ENCODE results near the gene NKAIN4.

Gene NKAIN4

GRCh38 chr20:63292904-63293303, 38.6 kb upstream of the NKAIN4 start, which contains the start of gene COL20A1:
TSS of gene COL20A1 (plus strand) at chr20:63293186. CDS start at chr20:63295108, 1,922 bp downstream.
- TF ChIP-seq ZFX (IDR thresholded peaks at IDR 0.05): no peak
- no peak for TF ChIP-seq CTCF (conservative IDR thresholded peaks at IDR 0.05)
- no peak within 1 kb of the TSS for H3K27ac ChIP-seq

GRCh38 chr20:63292292-63292701, 38.0 kb upstream of the NKAIN4 start:
- no peak for TF ChIP-seq CTCF (conservative IDR thresholded peaks at IDR 0.05)
- H3K27ac ChIP-seq: no peak overlapping the region

GRCh38 chr20:63291811-63292210, 37.5 kb upstream of the NKAIN4 start:
- no peak for TF ChIP-seq ZFX (IDR thresholded peaks at IDR 0.05)
- TF ChIP-seq CTCF (conservative IDR thresholded peaks at IDR 0.05): no peak
- H3K27ac ChIP-seq: no peak overlapping the region

- H3K27ac ChIP-seq: no peak overlapping the region
- TF ChIP-seq ZFX (IDR thresholded peaks at IDR 0.05) (no peak), CTCF (conservative IDR thresholded peaks at IDR 0.05) (peak; percentile 83)
Measured at GRCh38 chr20:63290677-63291472, 36.6 kb upstream of the NKAIN4 start.

GRCh38 chr20:63290136-63290676, 35.9 kb upstream of the NKAIN4 start:
- H3K27ac ChIP-seq: no peak overlapping the region
- TF ChIP-seq CTCF (conservative IDR thresholded peaks at IDR 0.05): no peak
- no peak for TF ChIP-seq ZFX (IDR thresholded peaks at IDR 0.05)

GRCh38 chr20:63289311-63290135, 35.3 kb upstream of the NKAIN4 start:
- TF ChIP-seq ZFX (IDR thresholded peaks at IDR 0.05): no peak
- no peak for TF ChIP-seq CTCF (conservative IDR thresholded peaks at IDR 0.05)
- H3K27ac ChIP-seq: no peak overlapping the region

Measured in C4-2B (cell line).